Measurements from ENCODE around the gene SPTBN1. TPM values are rescaled to one million over a fixed set of nuclear protein-coding genes. Genes with fewer than 3 reads are reported as not detected.

The SPTBN1 gene
- total and polyA plus RNA-seq, 2 experiments from 2014 or later: 58.1 to 204 TPM

- Mint-ChIP-seq H3K27ac (no peak overlapping the region), H3K4me3 (no peak overlapping the region), H3K27me3 (ENCODE audit: insufficient read depth, low read depth, poor library complexity) (no peaks in the 10 kb centered on the region), H3K4me1 (peaks cover 19% of the 10 kb centered on the region), H3K9me3 (no peaks in the 10 kb centered on the region), H3K36me3 (ENCODE audit: low read depth) (peaks cover 53% of the 10 kb centered on the region)
- no peak for ATAC-seq
- Histone ChIP-seq H3K4me2 (no peak overlapping the region), H3K27me3 (ENCODE audit: insufficient read depth) (no peaks in the 10 kb centered on the region), H2AFZ (no peak overlapping the region), H3F3A (replicated peaks; ENCODE audit: low read depth) (0 out of 2 replicates have a peak, but pooled peaks cover 5% of the 10 kb centered on the region), H4K20me1 (replicated peaks; ENCODE audit: insufficient read depth) (peaks cover 7% of the 10 kb centered on the region), H3K36me3 (ENCODE audit: insufficient read depth) (peaks cover 29% of the 10 kb centered on the region), H3K79me2 (replicated peaks; ENCODE audit: insufficient read depth) (no peaks in the 10 kb centered on the region; the same call in 1 of the 2 replicates), H3K27ac (ENCODE audit: low read depth) (no peak overlapping the region), H3K4me1 (ENCODE audit: insufficient read depth) (peaks cover 13% of the 10 kb centered on the region), H3K9me2 (ENCODE audit: insufficient read depth) (no peaks in the 10 kb centered on the region), H3K4me3 (no peak overlapping the region)
- no peak for TF ChIP-seq ETS1 (IDR thresholded peaks at IDR 0.05)
- TF ChIP-seq STAT1 (IDR thresholded peaks at IDR 0.05; ENCODE audit: unreplicated experiment): no peak
- TF ChIP-seq EZH2 (IDR thresholded peaks at IDR 0.05; ENCODE audit: low read depth, unreplicated experiment): no peak
- no peak for TF ChIP-seq ZNF462 (CRISPR knock-in tag; IDR thresholded peaks at IDR 0.05)
- no peak for TF ChIP-seq CTCF (conservative IDR thresholded peaks at IDR 0.05; ENCODE audit: low read depth in 2 of 2)
- TF ChIP-seq NANOG (IDR thresholded peaks at IDR 0.05; ENCODE audit: borderline replicate concordance): no peak
- no peak for TF ChIP-seq EZH2phosphoT487 (IDR thresholded peaks at IDR 0.05; ENCODE audit: unreplicated experiment)
- no peak for TF ChIP-seq CREB1 (CRISPR knock-in tag; IDR thresholded peaks at IDR 0.05; ENCODE audit: low read depth)
- no peak for TF ChIP-seq JUNB (IDR thresholded peaks at IDR 0.05; ENCODE audit: unreplicated experiment)
- TF ChIP-seq POLR2AphosphoS5 (IDR thresholded peaks at IDR 0.05; ENCODE audit: low read depth): no peak
- no peak for TF ChIP-seq ZNF331 (CRISPR knock-in tag; IDR thresholded peaks at IDR 0.05; ENCODE audit: low read depth)
- no peak for TF ChIP-seq ZNF114 (CRISPR knock-in tag; IDR thresholded peaks at IDR 0.05)
- TF ChIP-seq REST (IDR thresholded peaks at IDR 0.05; ENCODE audit: unreplicated experiment): no peak
- DNase-seq (ENCODE audit: low spot score): no peak
These were observed 212.6 kb downstream of the SPTBN1 start for GRCh38 chr2:54668711-54669110.

All from GM23338 (cell line).